HG03439 (cell line): ENCODE results near the gene OR1E2.
"Not testable (repeated sequence)": the region's sequence is repeated elsewhere in the genome, so short reads cannot be mapped to it uniquely, and the experiment has no call there.

Experiments used
- ATAC-seq: cut with Tn5 transposase; IDR thresholded peaks from one replicate; pipeline ENCODE4 v1.9.1; 2021; ENCODE audit warnings: mild to moderate bottlenecking, moderate library complexity; ENCODE audit not compliant: unreplicated experiment

OR1E2 gene

GRCh38 chr17:3398310-3398709 is 35.3 kb downstream of the OR1E2 start, which contains the start of gene OR1E1:
OR1E1 (minus strand) TSS chr17:3398410; CDS start chr17:3398410, 0 bp downstream.
- ATAC-seq: no peak

- not testable (repeated sequence) for ATAC-seq
Observed at GRCh38 chr17:3397801-3398200, 35.8 kb downstream of the OR1E2 start.

GRCh38 chr17:3389791-3390190 is 43.9 kb downstream of the OR1E2 start:
- no peak for ATAC-seq

DNA sequence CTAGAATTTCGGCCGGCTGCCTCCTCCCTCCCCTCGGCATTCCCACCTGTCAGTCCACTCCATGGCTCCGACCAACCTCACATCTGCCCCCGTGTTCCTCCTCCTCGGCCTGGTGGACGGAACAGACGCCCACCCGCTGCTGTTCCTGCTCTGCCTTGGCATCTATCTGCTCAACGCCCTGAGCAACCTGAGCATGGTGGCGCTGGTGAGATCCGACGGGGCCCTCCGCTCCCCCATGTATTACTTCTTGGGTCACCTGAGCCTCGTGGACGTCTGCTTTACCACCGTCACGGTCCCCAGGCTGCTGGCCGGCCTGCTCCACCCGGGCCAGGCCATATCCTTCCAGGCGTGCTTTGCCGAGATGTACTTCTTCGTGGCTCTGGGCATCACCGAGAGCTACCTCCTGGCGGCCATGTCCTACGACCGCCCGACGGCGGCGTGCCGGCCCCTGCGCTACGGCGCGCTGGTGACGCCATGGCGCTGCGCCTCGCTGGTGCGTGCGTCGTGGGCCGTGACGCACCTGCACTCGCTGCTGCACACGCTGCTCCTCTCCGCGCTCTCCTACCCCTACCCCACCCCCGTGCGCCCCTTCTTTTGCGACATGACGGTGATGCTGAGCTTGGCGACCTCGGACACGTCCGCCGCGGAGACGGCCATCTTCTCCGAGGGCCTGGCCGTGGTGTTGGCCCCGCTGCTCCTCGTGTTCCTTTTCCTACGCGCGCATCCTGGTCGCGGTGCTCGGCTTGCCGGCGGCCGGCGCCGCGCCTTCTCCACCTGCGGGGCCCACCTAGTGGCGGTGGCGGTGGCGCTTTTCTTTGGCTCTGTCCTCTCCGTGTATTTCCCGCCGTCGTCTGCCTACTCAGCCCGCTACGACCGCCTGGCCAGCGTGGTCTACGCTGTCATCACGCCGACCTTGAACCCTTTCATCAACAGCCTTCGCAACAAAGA is 47.5 kb downstream of the OR1E2 start, which contains the start of gene OR3A2:
Gene OR3A2, minus strand, starts transcription at position 440 of the 948 bp plus-strand sequence.
- no peak for ATAC-seq
